GM21619 (cell line): Measurements from ENCODE around the gene GPR37L1.

Experiments
- ATAC-seq: cut with Tn5 transposase; IDR thresholded peaks from one replicate; pipeline ENCODE4 v1.9.1; 2021; ENCODE audit not compliant: unreplicated experiment

Gene GPR37L1, protein sequence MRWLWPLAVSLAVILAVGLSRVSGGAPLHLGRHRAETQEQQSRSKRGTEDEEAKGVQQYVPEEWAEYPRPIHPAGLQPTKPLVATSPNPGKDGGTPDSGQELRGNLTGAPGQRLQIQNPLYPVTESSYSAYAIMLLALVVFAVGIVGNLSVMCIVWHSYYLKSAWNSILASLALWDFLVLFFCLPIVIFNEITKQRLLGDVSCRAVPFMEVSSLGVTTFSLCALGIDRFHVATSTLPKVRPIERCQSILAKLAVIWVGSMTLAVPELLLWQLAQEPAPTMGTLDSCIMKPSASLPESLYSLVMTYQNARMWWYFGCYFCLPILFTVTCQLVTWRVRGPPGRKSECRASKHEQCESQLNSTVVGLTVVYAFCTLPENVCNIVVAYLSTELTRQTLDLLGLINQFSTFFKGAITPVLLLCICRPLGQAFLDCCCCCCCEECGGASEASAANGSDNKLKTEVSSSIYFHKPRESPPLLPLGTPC

DNA sequence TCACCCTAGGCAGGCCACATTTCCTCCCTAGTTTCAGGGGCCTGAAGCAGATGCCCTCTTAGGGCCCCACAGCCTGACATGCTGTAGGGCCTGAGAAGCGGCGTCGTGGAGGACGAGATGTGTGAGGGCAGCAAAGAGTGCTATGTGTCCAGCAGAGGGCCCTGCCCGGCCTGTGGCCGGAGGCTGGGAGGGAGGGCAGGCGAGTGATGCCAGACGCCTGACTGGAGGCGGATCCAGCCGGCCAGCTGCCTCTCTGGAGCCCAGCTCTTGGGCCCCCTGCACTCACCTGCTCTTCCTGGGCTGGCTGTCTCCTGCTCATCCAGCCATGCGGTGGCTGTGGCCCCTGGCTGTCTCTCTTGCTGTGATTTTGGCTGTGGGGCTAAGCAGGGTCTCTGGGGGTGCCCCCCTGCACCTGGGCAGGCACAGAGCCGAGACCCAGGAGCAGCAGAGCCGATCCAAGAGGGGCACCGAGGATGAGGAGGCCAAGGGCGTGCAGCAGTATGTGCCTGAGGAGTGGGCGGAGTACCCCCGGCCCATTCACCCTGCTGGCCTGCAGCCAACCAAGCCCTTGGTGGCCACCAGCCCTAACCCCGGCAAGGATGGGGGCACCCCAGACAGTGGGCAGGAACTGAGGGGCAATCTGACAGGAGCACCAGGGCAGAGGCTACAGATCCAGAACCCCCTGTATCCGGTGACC lies at the start of gene GPR37L1:
TSS of gene GPR37L1 (plus strand) at position 279 of the 697 bp plus-strand sequence. CDS start at position 326, 47 bp downstream.
- ATAC-seq = no peak

DNA sequence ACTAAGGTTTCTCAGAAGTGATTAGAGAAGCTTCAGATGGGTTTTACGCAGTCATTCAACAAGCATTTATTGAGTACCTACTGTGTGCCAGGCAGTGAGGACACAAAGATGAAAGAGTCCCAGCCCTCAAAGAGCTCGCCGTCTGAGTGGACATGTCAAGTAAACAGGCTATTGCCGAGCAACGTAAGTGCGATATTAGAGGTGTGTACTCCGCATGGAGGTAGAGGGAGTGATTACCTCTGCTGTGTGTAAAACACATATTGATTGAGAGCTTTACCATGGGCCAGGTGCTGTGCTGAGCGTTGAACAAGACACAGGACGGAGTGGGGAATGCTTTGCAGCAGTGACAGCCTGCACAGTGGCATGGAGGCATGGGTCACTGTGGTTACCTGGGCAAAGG lies 49.5 kb upstream of the GPR37L1 start:
- no peak for ATAC-seq

DNA sequence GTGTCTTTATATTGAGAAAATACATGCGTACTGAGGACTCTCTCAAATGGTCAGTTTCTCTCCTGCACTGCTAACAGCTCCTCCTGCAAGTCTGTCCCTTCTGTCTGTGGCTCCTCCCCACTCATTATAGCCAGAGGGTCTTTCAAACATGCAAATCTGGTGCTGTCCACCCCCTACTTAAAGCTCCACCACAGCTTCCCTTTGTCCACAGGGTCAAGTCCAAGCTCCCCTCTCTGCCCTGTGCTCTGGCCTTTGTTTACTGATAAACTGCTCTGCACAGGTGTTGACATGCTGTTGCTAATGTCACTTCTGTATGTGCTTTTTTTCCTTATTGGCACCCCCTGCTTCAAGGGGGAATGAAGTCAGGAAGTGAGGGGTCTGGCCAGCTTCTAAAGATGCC lies 47.7 kb upstream of the GPR37L1 start:
- ATAC-seq = no peak

DNA sequence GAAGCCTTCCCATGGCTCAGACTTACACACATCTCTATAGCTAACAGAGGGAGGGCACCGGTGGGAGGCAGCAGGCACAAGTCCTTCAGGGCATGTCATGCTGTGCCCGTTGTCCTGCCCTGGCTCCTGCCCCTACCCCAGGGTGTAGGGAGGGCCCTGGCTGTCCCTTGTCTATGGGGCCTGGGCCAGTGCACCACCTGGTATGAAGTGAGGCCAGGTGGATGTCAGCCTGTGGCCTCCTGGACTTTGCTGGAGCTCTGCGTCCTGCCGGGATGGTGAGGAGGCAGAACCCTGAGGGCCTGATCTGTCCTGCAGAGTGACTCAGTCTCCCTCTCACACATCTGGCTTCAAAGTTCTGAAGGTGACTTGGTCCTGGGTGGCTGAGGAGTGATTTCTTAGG lies 47.3 kb upstream of the GPR37L1 start:
- no peak for ATAC-seq

DNA sequence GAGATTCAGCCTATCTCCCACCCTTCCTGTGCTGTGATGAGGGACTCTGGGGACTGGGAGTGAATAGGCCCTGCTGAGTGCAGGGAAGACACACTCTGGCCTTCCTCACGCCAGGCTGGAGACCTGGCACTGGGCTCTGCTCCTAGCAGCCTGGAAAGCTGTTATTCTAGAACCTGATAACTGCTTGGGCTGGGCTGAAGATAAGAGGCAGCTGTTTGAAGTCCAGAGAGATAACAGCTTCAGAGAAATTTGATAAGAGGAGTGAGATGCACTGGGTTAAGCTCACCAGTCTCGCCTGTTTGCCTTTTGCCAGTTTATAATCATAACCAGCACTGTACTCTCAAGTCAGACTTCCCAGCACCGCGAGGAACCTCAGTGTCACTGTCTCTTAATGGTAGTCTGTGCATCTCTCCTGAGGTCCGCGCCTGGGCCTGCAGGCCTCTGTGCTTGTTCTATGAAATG lies 46.6 kb upstream of the GPR37L1 start:
- no peak for ATAC-seq

DNA sequence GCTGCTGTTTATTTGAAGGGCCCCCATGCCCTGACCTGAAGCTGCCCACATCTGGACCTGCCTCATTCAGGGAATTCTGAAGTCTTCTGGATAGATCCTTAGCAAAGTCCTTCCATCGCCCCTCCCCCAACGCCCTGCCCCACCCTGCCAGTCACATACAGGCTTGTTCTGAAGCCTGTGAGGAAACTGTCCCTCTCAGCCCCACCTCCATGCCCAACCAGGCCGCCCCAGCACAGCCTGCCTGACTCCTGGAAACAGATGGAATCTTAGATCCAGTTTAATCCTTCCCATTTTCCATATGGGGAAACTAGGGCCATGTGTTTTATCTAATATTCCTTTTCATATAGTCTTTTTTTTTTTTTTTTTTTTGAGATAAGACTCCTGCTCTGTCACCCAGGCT lies 44.5 kb upstream of the GPR37L1 start:
- ATAC-seq = no peak

DNA sequence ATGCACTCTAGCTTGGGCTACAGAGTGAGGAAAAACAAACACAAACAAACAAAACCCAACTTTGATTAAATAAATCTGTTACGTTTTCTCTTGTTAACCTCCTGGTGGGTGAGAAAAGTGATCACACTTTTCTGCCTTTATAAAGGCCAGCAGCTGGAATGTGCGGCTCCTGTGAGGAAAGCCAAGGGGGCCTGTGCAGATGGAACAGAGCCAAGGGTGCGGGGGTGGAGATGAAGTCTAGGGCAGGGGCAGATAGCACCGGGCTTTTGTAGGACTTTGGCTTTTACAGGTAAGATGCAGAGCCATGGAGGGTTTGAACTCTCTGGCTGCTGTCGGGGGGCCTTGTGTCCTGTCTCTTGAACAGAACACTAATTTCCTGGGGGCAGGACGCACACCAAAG lies 40.7 kb upstream of the GPR37L1 start:
- ATAC-seq = no peak

DNA sequence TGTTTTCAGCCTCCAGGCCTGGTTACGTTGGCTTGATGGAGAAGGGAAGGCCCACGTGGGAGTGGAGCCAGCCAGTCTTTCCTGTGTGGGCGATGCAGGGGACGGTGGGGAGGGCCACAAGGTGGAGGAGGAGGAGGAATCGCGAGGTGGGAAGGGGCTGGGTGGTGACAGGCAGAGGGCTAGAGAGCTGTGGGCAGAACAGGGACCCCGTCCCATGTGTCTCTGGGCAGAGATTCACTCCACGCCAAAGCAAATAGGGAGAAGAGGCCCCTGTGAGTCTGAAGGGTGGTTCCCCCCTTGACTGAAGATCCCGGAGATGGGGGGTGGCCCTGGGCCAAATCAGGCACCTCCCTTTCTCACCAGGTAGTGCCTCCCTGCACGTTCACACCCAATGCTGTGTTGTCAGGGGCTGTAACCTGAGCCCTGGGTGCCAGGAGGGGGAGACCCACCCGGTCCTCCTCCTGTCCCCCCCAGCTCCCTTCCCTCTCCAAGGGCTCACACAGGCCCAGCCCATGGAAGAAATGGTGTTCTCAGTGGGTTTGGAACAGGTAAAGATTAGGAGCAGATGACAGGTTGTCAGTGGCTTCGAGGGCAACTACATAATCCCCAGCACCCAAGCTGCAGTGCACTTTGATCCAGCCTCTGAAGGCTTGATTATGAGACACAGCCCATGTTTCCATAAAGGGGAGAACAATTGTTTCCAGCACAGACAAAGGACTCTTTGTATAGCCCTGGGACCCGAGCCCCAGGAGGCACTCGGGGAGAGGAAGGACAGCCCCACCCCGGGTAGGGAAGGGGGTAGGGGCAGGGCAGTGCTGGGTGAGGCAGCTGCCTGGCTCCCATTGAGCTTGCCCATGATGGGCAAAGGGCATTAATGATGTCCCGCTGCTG lies 37.7 kb upstream of the GPR37L1 start:
- no peak for ATAC-seq

DNA sequence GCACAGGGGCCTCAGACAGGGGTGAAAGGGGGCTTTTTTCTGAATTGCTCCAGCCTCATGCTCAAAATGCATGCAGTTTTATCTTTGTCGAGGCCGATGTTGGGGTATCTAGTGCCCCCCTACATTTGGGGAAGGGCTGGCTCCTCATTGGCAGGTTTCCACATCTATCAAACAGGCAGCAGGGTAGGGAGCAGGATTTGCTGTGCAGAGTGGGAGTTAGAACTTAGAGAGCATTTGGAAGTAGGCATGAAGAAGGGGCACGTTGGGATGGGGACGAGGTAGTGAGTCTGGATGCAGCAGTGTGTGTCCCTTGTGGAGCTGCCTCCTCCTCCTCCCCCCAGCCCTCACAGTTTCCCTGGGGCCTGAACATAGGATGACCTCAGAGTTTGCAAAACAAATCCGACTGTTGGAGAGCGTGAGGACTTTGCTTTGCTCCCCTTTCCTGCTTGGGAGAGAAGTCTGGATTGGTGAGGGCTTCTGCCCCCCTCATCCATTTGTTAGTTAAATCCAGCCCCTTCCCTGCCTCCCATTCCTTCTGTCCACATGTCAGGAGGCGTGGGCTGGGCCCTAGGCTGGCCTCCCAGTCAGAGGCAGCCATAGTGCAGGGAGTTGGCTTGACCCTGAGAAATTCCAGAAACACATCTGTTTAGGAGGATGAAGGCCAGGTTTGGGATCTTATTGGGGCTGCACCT lies 36.9 kb upstream of the GPR37L1 start:
- ATAC-seq = no peak

DNA sequence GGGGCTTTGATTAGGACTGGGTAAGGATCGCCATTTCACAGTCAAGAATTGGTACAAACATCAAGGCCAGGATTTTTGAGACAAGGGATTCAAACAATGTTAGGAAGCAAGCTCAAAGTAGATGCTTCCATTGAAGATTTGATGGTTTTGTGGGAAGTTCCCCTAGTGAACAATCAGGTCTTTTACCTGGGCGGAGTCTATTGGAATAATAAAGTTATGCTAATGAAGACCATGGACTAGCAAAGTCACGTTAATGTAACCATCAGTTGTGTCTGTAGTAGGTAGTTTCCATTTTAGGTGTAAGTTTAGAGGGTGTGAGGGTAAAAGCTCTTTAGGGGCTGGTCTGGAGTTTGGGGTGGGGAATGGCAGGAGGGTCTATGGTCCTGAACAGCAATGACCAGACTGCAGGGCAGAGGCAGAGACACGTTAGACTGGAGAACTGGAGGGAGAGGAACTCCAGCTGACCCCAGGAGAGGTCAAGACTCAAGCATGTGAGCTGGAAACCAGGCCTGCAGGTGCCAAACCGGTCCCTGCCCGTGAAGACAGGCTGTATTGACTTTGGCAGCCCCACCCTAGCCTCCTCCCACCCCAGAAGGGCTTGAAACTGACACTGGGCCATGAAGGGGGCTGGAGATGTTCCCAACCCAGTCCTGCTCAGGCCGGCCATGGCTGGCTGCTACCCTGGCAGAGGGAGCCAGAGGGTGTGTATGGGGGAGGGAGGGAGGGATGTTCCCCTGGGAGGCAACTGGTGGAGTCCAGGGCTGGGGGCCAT lies 36.0 kb upstream of the GPR37L1 start:
- no peak for ATAC-seq

DNA sequence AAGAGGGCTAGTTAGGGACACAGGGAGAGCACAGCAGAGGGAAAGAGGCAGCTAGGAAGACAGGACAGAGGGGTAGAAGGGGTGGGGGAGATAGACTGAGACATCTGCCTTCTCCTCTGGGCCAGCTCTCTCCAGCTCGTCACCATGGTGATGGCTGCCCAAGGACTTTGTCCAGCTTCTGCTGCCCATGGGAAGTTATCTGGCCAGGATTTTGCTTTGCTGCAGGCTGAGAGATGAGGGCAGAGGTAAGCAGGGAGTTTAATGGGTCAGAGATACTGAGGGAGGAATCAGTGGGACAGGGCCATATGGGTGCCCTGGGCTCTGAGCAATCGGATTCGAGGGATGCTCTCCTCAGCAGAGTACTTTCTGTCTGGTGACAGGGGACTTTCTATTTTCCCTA lies 34.5 kb upstream of the GPR37L1 start:
- no peak for ATAC-seq

DNA sequence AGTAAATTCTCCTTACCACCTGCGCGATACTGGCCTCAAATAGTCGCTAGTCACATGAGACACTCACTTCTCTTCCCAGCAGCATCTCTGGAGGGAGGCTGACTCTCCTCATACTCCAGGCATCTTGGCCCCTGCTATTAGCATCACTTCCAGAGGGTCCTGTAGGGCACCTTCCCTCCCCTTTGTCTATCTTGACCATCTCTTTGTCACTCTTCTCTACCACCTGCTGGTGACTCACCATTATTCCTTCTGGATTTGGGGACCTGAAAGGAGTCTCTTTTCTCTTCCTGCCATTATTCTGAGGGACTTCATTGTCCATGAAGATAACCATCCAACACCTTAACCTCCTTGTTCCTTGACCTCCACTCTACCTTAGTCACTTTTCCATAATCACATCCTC lies 31.7 kb upstream of the GPR37L1 start:
- no peak for ATAC-seq

DNA sequence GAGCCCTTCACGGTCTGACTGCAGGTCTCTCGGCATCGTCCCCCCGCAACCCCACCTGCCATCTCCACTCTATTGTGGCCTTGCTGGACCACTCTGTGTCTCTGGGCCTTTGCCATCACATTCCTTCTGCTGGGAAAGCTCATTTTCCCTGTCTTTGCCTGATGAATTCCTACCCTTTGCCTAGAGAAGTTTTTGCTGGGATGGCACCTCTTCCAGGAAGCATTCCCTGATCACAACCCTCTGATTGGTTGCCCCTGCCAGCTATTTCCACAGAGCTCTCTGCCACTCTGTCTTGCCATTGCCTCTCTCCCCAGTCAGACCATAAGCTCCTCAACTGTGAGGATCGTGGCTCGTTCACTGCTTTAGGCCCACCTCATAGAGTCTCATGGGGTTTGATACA lies 28.9 kb upstream of the GPR37L1 start:
- no peak for ATAC-seq

DNA sequence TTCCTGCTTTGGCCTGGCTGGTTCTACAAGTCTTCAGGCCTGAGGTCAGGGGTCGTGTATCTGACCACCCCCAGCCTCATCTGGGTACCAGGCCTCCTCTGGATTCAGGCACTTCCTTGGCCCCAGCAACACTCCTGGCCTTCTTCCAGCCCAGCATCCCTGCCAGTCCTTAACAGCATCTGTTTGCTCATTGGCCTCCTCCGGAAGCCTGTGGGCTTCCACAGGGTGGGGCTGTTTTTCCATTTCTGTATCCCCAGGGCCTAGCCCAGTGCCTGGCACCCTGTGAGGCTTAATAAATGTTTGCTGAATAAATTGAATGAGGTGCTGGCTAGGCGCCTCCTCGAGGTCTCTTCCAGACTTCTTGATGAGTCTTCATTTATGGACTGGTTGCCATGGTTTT lies 21.5 kb upstream of the GPR37L1 start:
- ATAC-seq = no peak

DNA sequence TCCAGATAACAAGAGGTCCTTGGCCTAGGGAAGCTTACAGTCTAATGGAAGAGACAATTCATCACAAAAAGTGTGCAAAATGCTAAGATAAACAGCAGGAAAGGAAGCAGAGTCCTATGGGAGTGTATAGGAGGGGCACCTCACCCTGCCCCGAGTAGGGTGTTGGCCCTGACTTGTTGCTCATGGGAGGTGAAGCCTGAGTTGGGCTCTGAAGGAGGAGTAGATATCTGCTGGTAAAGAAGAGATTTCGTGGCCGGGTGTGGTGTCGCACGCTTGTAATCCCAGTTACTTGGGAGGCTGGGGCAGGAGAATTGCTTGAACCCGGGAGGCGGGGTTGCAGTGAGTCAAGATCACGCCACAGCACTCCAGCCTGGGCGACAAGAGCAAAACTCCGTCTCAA lies 18.6 kb upstream of the GPR37L1 start:
- ATAC-seq = no peak

DNA sequence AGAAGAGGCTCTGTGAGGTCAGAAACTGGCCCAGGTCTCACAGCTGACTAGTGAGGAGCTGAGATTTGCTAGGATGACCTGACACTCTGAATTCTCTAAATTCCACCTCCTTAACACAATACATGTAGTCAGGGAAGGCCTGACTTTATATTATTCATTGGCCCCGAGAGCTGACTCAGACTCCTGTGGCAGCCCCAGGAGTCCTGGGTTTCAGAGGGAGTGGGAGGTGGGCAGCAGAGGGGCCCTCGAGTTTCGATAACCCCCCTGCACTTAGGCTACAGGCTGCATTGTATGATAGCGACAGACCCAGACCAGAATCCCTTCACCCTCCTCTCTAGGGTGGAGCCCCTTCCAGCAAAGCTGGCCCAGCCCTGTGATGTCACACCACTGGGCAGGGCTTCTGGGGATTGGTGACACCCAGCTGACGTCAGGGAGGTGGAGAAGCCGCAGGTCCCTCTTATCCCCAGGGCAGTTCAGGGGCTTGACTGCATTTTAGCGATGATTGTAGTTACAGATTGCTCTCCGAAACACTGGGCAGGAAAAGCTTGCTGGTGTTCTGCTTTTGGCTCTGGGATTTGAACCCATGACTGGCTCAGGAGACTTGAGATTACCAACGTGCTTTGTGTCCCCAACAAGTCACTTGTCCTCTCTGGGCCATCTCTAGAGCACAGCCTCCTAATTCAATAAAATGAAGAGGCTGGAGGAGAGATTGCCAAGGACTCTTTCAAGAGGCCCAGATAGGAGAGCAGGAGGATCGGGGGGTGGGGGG lies 17.0 kb upstream of the GPR37L1 start:
- no peak for ATAC-seq

DNA sequence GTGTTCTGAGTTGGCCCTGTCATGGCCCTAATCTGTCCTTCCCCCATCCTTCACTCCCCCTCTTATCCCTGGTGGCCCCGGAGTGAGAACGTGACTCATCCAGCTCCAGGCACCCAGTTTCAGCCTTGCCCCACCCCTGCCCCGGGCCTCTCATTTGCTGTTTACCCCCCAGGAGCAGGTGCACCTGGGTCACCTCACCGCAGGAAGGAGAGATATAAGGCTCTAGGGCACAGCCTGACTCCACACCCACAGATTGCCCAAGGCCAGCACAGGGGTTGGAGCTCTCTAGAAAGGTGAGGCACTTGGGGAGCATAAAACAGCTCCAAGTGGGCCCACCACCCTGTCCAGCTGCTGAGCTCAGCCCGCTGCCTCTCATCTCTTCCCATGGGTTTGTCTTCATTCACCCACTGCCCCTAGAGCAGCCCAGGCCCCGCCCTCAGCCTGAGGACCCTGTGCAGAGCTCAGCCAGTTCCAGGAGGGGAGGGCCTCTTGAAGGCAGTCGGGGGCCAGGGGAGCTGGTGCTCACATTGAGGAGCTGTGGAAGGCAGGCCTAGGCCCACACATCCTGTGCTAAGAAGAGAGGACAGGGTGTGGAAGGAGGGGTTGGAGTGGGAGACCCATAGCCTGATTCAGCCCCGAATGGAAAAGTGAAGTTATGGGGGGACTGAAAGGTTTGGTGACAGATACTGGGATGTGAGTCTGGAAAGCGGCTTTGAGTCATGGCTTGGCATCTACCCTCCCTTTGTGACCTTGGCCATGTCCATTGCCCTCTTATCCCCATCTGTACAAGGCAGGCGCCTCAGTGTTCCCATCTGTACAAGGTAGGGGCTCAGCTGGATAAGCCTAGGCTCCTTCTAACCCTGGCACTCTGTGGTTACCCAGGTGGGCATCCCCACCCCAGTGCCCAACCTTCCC lies 16.1 kb upstream of the GPR37L1 start:
- ATAC-seq = no peak

DNA sequence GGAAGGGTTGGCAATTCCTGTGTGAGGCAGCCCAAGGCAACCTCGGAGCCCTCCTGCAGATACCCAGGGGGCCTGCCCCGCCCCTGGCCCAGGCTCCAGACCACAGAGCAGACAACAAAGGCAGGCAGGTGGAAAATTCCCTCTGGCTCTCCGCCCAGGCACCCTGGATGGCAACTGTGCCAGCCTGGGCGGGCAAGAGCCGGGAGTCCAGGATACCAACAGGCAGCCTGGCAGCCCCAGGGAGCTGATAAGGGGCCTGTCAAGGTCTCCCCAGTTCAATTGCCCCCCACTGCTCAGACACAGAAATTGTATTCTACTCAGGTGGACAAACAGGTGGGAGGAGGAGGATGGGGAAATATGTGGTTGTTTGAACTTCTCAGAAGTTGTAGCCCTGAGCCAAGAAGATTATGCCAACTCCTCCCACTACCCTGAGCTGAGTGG lies 15.4 kb upstream of the GPR37L1 start:
- ATAC-seq = no peak
